HG03439 (cell line): Measurements from ENCODE around the gene NCMAP.
"Not testable (repeated sequence)": the region's sequence is repeated elsewhere in the genome, so short reads cannot be mapped to it uniquely, and the experiment has no call there.

Source experiments
- ATAC-seq: cut with Tn5 transposase; IDR thresholded peaks from one replicate; pipeline ENCODE4 v1.9.1; 2021; ENCODE audit warnings: mild to moderate bottlenecking, moderate library complexity; ENCODE audit not compliant: unreplicated experiment

Gene NCMAP

GRCh38 chr1:24555591-24556413 lies at the start of gene NCMAP:
Gene NCMAP, plus strand, starts transcription at chr1:24556087. Its CDS starts 39,344 bp downstream, at chr1:24595431.
- ATAC-seq, result no peak

- ATAC-seq, result no peak
These were observed 49.1 kb upstream of the NCMAP start for GRCh38 chr1:24506691-24507381.

- ATAC-seq, result no peak
These were observed 48.5 kb upstream of the NCMAP start for GRCh38 chr1:24507405-24507804.

GRCh38 chr1:24508911-24509310 lies 47.0 kb upstream of the NCMAP start:
- ATAC-seq, result no peak

- no peak for ATAC-seq
These were observed 42.2 kb upstream of the NCMAP start for GRCh38 chr1:24513706-24514105.

GRCh38 chr1:24514946-24515345 lies 40.9 kb upstream of the NCMAP start:
- no peak for ATAC-seq

- not testable (repeated sequence) for ATAC-seq
These were observed 40.1 kb upstream of the NCMAP start for GRCh38 chr1:24515671-24516209.

GRCh38 chr1:24516506-24516905 lies 39.4 kb upstream of the NCMAP start:
- ATAC-seq, result no peak

GRCh38 chr1:24517898-24518297 lies 38.0 kb upstream of the NCMAP start:
- no peak for ATAC-seq

- ATAC-seq, result not testable (repeated sequence)
These were observed 35.6 kb upstream of the NCMAP start for GRCh38 chr1:24520282-24520681.

GRCh38 chr1:24525606-24526005 lies 30.3 kb upstream of the NCMAP start:
- no peak for ATAC-seq

- no peak for ATAC-seq
These were observed 29.8 kb upstream of the NCMAP start for GRCh38 chr1:24526045-24526444.

GRCh38 chr1:24526940-24527542 lies 28.8 kb upstream of the NCMAP start:
- ATAC-seq, result no peak

- ATAC-seq, result no peak
These were observed 27.1 kb upstream of the NCMAP start for GRCh38 chr1:24528744-24529143.

- not testable (repeated sequence) for ATAC-seq
These were observed 26.6 kb upstream of the NCMAP start for GRCh38 chr1:24529292-24529691.

GRCh38 chr1:24535021-24535424 lies 20.9 kb upstream of the NCMAP start:
- peak; percentile 56 for ATAC-seq

- ATAC-seq, result no peak
These were observed 20.1 kb upstream of the NCMAP start for GRCh38 chr1:24535778-24536177.

GRCh38 chr1:24536391-24536840 lies 19.5 kb upstream of the NCMAP start:
- ATAC-seq, result peak; percentile 62

GRCh38 chr1:24540051-24540905 lies 15.6 kb upstream of the NCMAP start:
- ATAC-seq, result no peak

GRCh38 chr1:24540906-24541710 lies 14.8 kb upstream of the NCMAP start:
- no peak for ATAC-seq
